Measurements from ENCODE around the gene CBL.

DNA sequence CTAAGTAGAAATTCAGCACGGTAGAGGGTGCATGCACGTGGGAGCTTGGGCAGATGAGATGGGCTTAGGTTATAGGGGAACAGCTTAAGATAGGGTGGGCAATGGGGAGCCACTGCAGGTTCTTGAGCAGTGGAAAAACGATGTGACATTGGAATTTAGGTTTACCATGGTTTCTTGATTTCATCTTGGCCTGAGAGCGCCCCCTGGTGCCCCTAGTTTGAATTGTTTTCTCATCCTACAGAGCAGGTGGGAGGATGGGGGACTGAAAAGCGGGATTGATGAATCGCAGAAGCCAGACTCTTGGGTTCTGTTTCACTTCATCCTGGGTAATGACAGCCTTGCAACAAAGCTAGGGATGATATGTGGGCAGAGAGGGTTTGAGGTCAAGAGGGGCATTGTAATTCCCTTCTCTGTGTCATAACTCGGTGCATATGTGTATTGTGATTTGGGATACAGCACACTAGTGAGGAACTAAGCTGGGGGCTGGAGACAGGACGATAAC is 117.4 kb downstream of the CBL start:
- TF ChIP-seq CTCF (IDR thresholded peaks at IDR 0.05; ENCODE audit: low read depth, low read length) (peak; percentile 75), POLR2A (IDR thresholded peaks at IDR 0.05; ENCODE audit: extremely low read depth, insufficient read length) (no peak), MYC (IDR thresholded peaks at IDR 0.05; ENCODE audit: low read depth, low read length) (peak; percentile 48; the same call in 1 of the 2 replicates)
- TF ChIP-seq, protein P1, sequence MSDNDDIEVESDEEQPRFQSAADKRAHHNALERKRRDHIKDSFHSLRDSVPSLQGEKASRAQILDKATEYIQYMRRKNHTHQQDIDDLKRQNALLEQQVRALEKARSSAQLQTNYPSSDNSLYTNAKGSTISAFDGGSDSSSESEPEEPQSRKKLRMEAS (IDR thresholded peaks at IDR 0.05; ENCODE audit: low read depth, low read length): peak; percentile 54
